K562 (cell line): ENCODE data around the gene OR8G5. TPM values are rescaled to one million over a fixed set of nuclear protein-coding genes. Genes with fewer than 3 reads are reported as not detected.

Experiments
- ATAC-seq: fragments of 200-7000 bp; cut with Tn5 transposase; 3 replicates; pipeline ENCODE4 v1.9.1; 2020; ENCODE audit warnings: moderate library complexity
- BruUV-seq: library from RNA; stranded (reverse); fragments of 400-500 nt; replicated peaks from 2 replicates; lab custom pipeline; 2021; lab: Mats Ljungman, UMichigan
- CTCF ChIA-PET: fragments of 300-600 bp; formaldehyde crosslinking; extraction: SDS; loops from one replicate; lab custom pipeline; 2021; ENCODE audit warnings: low intra/inter-chr PET ratio; lab: Yijun Ruan, JAX
- POLR2A ChIA-PET: fragments of 300-600, 350-650 bp; sonication (Branson Sonifier 250); formaldehyde crosslinking; extraction: SDS; loops from one replicate; lab custom pipeline; 2021; ENCODE audit warnings: antibody characterized with exemption, inconsistent platforms; lab: Yijun Ruan, JAX
- DNase-seq, 4 experiments: peaks; one replicate each; pipeline versions ENCODE4 v3.0.0 to v3.0.0-alpha.2; 2011 to 2018; ENCODE audit warnings: low spot score in 3 of 4, mixed read lengths in 3 of 4; ENCODE audit errors: extremely low read depth in 1 of 4
- FAIRE-seq: peaks from 2 replicates; lab custom pipeline; 2011; peaks lifted over from hg19 to GRCh38; lab: Jason Lieb, UNC
- H2AFZ ChIP-seq: 2 replicates; pipeline ENCODE4 v1.6.0; 2011; ENCODE audit warnings: low read depth, low read length, control low read depth, inconsistent platforms
- H3K27ac ChIP-seq: fragments of 200-600 bp; 3 replicates; pipeline ENCODE4 v1.8.0; 2011; ENCODE audit warnings: low read depth, mild to moderate bottlenecking, control low read depth, inconsistent platforms, low read length, moderate library complexity, mixed read lengths; ENCODE audit errors: extremely low read depth
- H3K27me3 ChIP-seq, 2 experiments: fragments of 300-600 bp in 1 of 2; 2 replicates in 1 of 2; 3 replicates in 1 of 2; pipeline versions ENCODE4 v1.6.0 to v1.8.0; 2011; ENCODE audit warnings: inconsistent platforms in 2 of 2, low read length in 2 of 2, mild to moderate bottlenecking in 1 of 2, mixed read lengths in 1 of 2, moderate library complexity in 1 of 2; ENCODE audit not compliant: control insufficient read depth in 2 of 2, insufficient read depth in 2 of 2
- H3K36me3 ChIP-seq: fragments of 300-600 bp; 3 replicates; pipeline ENCODE4 v1.8.0; 2011; ENCODE audit warnings: mild to moderate bottlenecking, low read length, inconsistent platforms; ENCODE audit not compliant: control insufficient read depth, insufficient read depth
- H3K4me1 ChIP-seq, 2 experiments: fragments of 200-600 bp in 1 of 2; replicated peaks in 1 of 2; 2 replicates in 1 of 2; 3 replicates in 1 of 2; pipeline versions ENCODE4 v1.5.1 to v1.8.0; 2011; ENCODE audit warnings: inconsistent platforms in 2 of 2, low read length in 2 of 2, mild to moderate bottlenecking in 1 of 2, mixed read lengths in 1 of 2, moderate library complexity in 1 of 2; ENCODE audit not compliant: control insufficient read depth in 2 of 2, insufficient read depth in 2 of 2
- H3K4me2 ChIP-seq: 2 replicates; pipeline ENCODE4 v1.6.1; 2011; ENCODE audit warnings: low read length, control low read depth, inconsistent platforms, mixed read lengths; ENCODE audit not compliant: insufficient read depth
- H3K4me3 ChIP-seq: fragments of 200-600 bp; sonication (generic), shearing (Covaris generic); 2 replicates; pipeline ENCODE4 v1.5.1; 2016; ENCODE audit warnings: control low read depth, inconsistent platforms
- H3K79me2 ChIP-seq: fragments of 200-600 bp; 3 replicates; pipeline ENCODE4 v1.8.0; 2011; ENCODE audit warnings: low read length, inconsistent platforms; ENCODE audit not compliant: control insufficient read depth, insufficient read depth
- H3K9ac ChIP-seq, 2 experiments: 2 replicates each; pipeline versions ENCODE4 v1.6.0 to v1.6.1; 2011; ENCODE audit warnings: low read depth in 2 of 2, low read length in 2 of 2, control low read depth in 1 of 2, inconsistent platforms in 1 of 2, mild to moderate bottlenecking in 1 of 2, mixed read lengths in 1 of 2; ENCODE audit not compliant: insufficient read depth in 1 of 2
- H3K9me1 ChIP-seq: one replicate; pipeline ENCODE4 v1.6.0; 2011; ENCODE audit warnings: inconsistent platforms, mild to moderate bottlenecking, low read length, moderate library complexity; ENCODE audit not compliant: control insufficient read depth, insufficient read depth
- H3K9me3 ChIP-seq: replicated peaks from 2 replicates; pipeline ENCODE4 v1.5.1; 2011; ENCODE audit warnings: low read depth, low read length, inconsistent platforms; ENCODE audit not compliant: control insufficient read depth, insufficient read depth
- H4K20me1 ChIP-seq: replicated peaks from 2 replicates; pipeline ENCODE4 v1.6.1; 2011; ENCODE audit warnings: low read length, inconsistent platforms, mixed read lengths; ENCODE audit not compliant: control insufficient read depth, insufficient read depth
- ESRRB ChIP-seq: fragments of 250-450 bp; sonication (Bioruptor Pico); IDR thresholded peaks from 2 replicates; pipeline ENCODE4 v1.5.0; 2020; ENCODE audit warnings: mild to moderate bottlenecking, moderate library complexity, borderline replicate concordance
- RBM17 ChIP-seq: fragments of 200-400 bp; formaldehyde crosslinking; IDR thresholded peaks from 2 replicates; pipeline ENCODE4 v1.6.1; 2017; ENCODE audit warnings: low read depth, mild to moderate bottlenecking, low read length, borderline replicate concordance
- RFX1 ChIP-seq: fragments of 450-650 bp; IDR thresholded peaks from 2 replicates; pipeline ENCODE4 v1.6.1; 2016; ENCODE audit warnings: mild to moderate bottlenecking, moderate library complexity
- SP1 ChIP-seq: sonication (generic); formaldehyde crosslinking; IDR thresholded peaks from 2 replicates; pipeline ENCODE4 v1.8.1; 2022; ENCODE audit warnings: mild to moderate bottlenecking, missing genetic modification reagents
- TAF7 ChIP-seq: fragments of 450-650 bp; IDR thresholded peaks from 2 replicates; pipeline ENCODE4 v1.6.1; 2016; ENCODE audit warnings: missing genetic modification characterization, missing compliant biosample characterization
- TCF7 ChIP-seq: sonication (generic); IDR thresholded peaks from 2 replicates; pipeline ENCODE4 v1.6.1; 2016; ENCODE audit warnings: antibody characterized with exemption, borderline replicate concordance
- XRCC4 ChIP-seq: IDR thresholded peaks from one replicate; pipeline ENCODE4 v1.6.1; 2011; ENCODE audit not compliant: insufficient read depth, insufficient read length; ENCODE audit errors: extremely low read depth
- ZBTB8A ChIP-seq: fragments of 450-650 bp; IDR thresholded peaks from 2 replicates; pipeline ENCODE4 v1.6.1; 2018; ENCODE audit warnings: mild to moderate bottlenecking, moderate library complexity; ENCODE audit not compliant: partially characterized antibody
- ZNF24 ChIP-seq: fragments of 450-650 bp; IDR thresholded peaks from 2 replicates; pipeline ENCODE4 v1.6.1; 2016
- ZNF551 ChIP-seq: fragments of 250-450 bp; sonication (Bioruptor Pico); IDR thresholded peaks from 2 replicates; pipeline ENCODE4 v1.5.0; 2021; ENCODE audit warnings: mild to moderate bottlenecking, moderate library complexity
- ZNF695 ChIP-seq: fragments of 450-650 bp; formaldehyde crosslinking; IDR thresholded peaks from 2 replicates; pipeline ENCODE4 v1.4.0; 2020; ENCODE audit warnings: mild to moderate bottlenecking, moderate library complexity
- WGBS: fragments of 100-300 bp; shearing (Covaris generic); methylation state at CpG from one replicate; pipeline ENCODE4 v1.1.6; 2016; ENCODE audit warnings: low coverage, mixed read lengths; ENCODE audit not compliant: insufficient coverage; ENCODE audit errors: missing lambda C conversion rate; 5-methylcytosine and 5-hydroxymethylcytosine counted together
- in situ Hi-C: fragments of 300-500 bp; cut with MboI; formaldehyde crosslinking; loops from 4 replicates; pipeline ENCODE4 v1.15.0; 2018; ENCODE audit warnings: inconsistent platforms, mixed read lengths
- intact Hi-C: fragments of 100-400 bp; cut with micrococcal nuclease; formaldehyde crosslinking; loops from 2 replicates; pipeline ENCODE4 v1.14.2; 2022
- polyA plus RNA-seq, 8 experiments: library from polyadenylated mRNA; depleted of rRNA in 4 of 8; stranded (reverse) in 5 of 8; unstranded in 3 of 8; fragments of >200 nt; fragmentation: Nextera tagmentation in 2 of 8; fragmentation: Illumina TruSeq in 1 of 8; extraction: Ambion mirVana in 2 of 8; extraction: Trizol in 1 of 8; gene quantifications; 2 replicates each; pipeline versions ENCODE4 v1.2.1 to v1.2.3, GENCODE V29; 2011 to 2014; ENCODE audit warnings: inconsistent platforms in 1 of 8, missing spikeins in 1 of 8
- total RNA-seq, 7 experiments: library from RNA; depleted of rRNA in 6 of 7; stranded (reverse); fragments of >200 nt in 6 of 7; fragmentation: Illumina TruSeq in 2 of 7; extraction: Trizol in 2 of 7; gene quantifications; 2 replicates each; pipeline versions ENCODE4 v1.2.1 to v1.2.3, GENCODE V29; 2011 to 2021; ENCODE audit warnings: low replicate concordance in 1 of 7
- TF ChIP-seq, protein P1 (sequence below), 3 experiments: fragments of 200-800 bp in 1 of 3; fragments of 250-450 bp in 1 of 3; fragments of 450-650 bp in 1 of 3; sonication (Bioruptor Pico) in 1 of 3; sonication (Bioruptor generic) in 1 of 3; formaldehyde crosslinking in 1 of 3; IDR thresholded peaks; 2 replicates each; pipeline versions ENCODE4 v1.6.1 to v1.8.0; 2016 to 2022; ENCODE audit warnings: mild to moderate bottlenecking in 2 of 3, missing genetic modification characterization in 2 of 3, missing compliant biosample characterization in 1 of 3, moderate library complexity in 1 of 3
- TF ChIP-seq, protein P2 (sequence below): IDR thresholded peaks from 2 replicates; pipeline ENCODE4 v1.6.1; 2012; ENCODE audit warnings: low read depth, low read length, improper control_type of control experiment, borderline replicate concordance
- TF ChIP-seq, protein P3 (sequence below): fragments of 250-450 bp; sonication (Bioruptor Pico); IDR thresholded peaks from 2 replicates; pipeline ENCODE4 v1.8.0; 2021; ENCODE audit warnings: moderate library complexity, mild to moderate bottlenecking, inconsistent platforms

OR8G5 gene
- total and polyA plus RNA-seq, 9 of the 15 experiments (the other 6 are each of a cell fraction or from before 2014, with no cell fraction given), result 0.18 to 3.8 (median 1.7) TPM

DNA sequence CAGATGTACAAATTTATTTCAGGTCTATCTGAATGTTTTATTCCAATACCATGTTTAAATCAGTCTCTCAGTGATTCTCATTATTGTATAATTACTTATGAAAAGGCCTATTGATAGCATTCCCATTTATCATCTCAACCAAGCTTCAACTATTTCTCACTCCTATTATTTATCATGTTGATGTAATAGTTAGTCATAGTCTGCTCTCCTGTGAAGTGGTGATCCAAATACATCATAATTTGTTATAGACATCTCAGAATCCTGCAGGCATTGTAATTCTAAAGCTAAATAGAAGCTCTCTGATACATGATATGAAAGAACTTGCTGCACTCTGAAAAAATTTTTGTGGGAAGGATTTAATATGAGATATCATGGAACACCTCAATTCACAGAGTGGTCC lies 37.0 kb upstream of the OR8G5 start (continued):
- TF ChIP-seq, protein P1, sequence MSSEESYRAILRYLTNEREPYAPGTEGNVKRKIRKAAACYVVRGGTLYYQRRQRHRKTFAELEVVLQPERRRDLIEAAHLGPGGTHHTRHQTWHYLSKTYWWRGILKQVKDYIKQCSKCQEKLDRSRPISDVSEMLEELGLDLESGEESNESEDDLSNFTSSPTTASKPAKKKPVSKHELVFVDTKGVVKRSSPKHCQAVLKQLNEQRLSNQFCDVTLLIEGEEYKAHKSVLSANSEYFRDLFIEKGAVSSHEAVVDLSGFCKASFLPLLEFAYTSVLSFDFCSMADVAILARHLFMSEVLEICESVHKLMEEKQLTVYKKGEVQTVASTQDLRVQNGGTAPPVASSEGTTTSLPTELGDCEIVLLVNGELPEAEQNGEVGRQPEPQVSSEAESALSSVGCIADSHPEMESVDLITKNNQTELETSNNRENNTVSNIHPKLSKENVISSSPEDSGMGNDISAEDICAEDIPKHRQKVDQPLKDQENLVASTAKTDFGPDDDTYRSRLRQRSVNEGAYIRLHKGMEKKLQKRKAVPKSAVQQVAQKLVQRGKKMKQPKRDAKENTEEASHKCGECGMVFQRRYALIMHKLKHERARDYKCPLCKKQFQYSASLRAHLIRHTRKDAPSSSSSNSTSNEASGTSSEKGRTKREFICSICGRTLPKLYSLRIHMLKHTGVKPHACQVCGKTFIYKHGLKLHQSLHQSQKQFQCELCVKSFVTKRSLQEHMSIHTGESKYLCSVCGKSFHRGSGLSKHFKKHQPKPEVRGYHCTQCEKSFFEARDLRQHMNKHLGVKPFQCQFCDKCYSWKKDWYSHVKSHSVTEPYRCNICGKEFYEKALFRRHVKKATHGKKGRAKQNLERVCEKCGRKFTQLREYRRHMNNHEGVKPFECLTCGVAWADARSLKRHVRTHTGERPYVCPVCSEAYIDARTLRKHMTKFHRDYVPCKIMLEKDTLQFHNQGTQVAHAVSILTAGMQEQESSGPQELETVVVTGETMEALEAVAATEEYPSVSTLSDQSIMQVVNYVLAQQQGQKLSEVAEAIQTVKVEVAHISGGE (CRISPR knock-in tag; IDR thresholded peaks at IDR 0.05), result no peak

DNA sequence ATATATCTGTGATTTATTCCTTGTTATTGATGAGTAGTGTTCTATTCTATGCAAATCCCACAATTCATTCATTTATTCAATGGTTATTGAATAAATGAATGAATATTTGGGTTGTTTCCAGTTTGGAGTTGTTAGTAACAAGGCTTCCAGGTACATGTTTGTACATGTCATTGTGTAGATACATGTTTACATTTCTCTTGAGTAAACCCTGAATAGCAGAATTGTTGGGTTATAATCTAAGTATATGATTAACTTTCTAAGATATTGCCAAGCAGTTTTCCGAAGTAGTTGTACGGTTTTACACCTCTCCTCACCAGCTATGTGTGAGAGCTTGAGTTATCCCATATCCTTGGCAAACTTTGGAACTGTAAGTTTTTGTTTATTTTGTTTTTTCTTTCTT lies 33.8 kb upstream of the OR8G5 start:
- in situ Hi-C loops, result no loop called here
- no peaks in the 10 kb centered on the region for H3K9me1 ChIP-seq
- H3K4me1 ChIP-seq, result peaks cover 6 to 20% of the 10 kb centered on the region in 2 experiments; a peak in 4 of 5 replicates
- no peak overlapping the region for H2AFZ ChIP-seq
- ATAC-seq (no peak), FAIRE-seq (no peak), DNase-seq (no peak)
- ChIA-PET POLR2A (interaction anchor here (2.7 kb wide), 1 partner anchor 15 kb away, joined by 6 read pairs; no protein-coding TSS in a partner anchor), CTCF (no interaction called here)
- no peak for TF ChIP-seq SP1 (CRISPR knock-in tag)
- TF ChIP-seq TAF7 (tag), result no peak
- no peak for TF ChIP-seq ZBTB8A
- no peak for TF ChIP-seq ESRRB (CRISPR knock-in tag)
- TF ChIP-seq, protein P2, sequence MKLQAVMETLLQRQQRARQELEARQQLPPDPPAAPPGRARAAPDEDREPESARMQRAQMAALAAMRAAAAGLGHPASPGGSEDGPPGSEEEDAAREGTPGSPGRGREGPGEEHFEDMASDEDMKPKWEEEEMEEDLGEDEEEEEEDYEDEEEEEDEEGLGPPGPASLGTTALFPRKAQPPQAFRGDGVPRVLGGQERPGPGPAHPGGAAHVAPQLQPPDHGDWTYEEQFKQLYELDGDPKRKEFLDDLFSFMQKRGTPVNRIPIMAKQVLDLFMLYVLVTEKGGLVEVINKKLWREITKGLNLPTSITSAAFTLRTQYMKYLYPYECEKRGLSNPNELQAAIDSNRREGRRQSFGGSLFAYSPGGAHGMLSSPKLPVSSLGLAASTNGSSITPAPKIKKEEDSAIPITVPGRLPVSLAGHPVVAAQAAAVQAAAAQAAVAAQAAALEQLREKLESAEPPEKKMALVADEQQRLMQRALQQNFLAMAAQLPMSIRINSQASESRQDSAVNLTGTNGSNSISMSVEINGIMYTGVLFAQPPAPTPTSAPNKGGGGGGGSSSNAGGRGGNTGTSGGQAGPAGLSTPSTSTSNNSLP, result no peak
- TF ChIP-seq ZNF695 (CRISPR knock-in tag), result no peak
- TF ChIP-seq XRCC4, result no peak
- no peak for TF ChIP-seq ZNF551 (CRISPR knock-in tag)
- TF ChIP-seq, protein P3, sequence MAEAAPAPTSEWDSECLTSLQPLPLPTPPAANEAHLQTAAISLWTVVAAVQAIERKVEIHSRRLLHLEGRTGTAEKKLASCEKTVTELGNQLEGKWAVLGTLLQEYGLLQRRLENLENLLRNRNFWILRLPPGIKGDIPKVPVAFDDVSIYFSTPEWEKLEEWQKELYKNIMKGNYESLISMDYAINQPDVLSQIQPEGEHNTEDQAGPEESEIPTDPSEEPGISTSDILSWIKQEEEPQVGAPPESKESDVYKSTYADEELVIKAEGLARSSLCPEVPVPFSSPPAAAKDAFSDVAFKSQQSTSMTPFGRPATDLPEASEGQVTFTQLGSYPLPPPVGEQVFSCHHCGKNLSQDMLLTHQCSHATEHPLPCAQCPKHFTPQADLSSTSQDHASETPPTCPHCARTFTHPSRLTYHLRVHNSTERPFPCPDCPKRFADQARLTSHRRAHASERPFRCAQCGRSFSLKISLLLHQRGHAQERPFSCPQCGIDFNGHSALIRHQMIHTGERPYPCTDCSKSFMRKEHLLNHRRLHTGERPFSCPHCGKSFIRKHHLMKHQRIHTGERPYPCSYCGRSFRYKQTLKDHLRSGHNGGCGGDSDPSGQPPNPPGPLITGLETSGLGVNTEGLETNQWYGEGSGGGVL, result no peak
- TF ChIP-seq ZNF24, result no peak
- no peak for TF ChIP-seq TCF7
- no peak for TF ChIP-seq RBM17
- TF ChIP-seq RFX1, result no peak
- no peaks in the 10 kb centered on the region for H3K36me3 ChIP-seq
- no peaks in the 10 kb centered on the region for H3K9me3 ChIP-seq
- no peak overlapping the region for H3K4me3 ChIP-seq
- H3K79me2 ChIP-seq, result peaks cover 18% of the 10 kb centered on the region; the same call in 2 of the 3 replicates
- no peak overlapping the region for H3K4me2 ChIP-seq
- no peak overlapping the region for H3K27ac ChIP-seq
- intact Hi-C loops, result no loop called here
- H3K27me3 ChIP-seq, result no peaks in the 10 kb centered on the region
- H3K9ac ChIP-seq, result no peak overlapping the region
- 92% methylated on average over 2 of the region's 2 CpGs for WGBS
- no TSS peak for BruUV-seq
- H4K20me1 ChIP-seq, result no peaks in the 10 kb centered on the region
